ENCODE measurements around the gene INPP4A. TPM values are rescaled to one million over a fixed set of nuclear protein-coding genes. Genes with fewer than 3 reads are reported as not detected.

INPP4A gene
- total RNA-seq, 2 donors from 2014 or later = 12.7 to 18.2 TPM

GRCh38 chr2:98539056-98539735 is 94.5 kb downstream of the INPP4A start:
- H3K9me3 ChIP-seq = no peaks in the 10 kb centered on the region
- H3K4me3 ChIP-seq = no peak overlapping the region
- peaks cover 38% of the 10 kb centered on the region for H3K36me3 ChIP-seq
- no peak for DNase-seq (ENCODE audit: low spot score)
- no peaks in the 10 kb centered on the region for H3K27me3 ChIP-seq
- no peak overlapping the region for H3K27ac ChIP-seq
- no peak for TF ChIP-seq CTCF (IDR thresholded peaks at IDR 0.05)
- no peaks in the 10 kb centered on the region for H3K4me1 ChIP-seq

- no peak for DNase-seq (ENCODE audit: low spot score)
- H3K9me3 ChIP-seq = no peaks in the 10 kb centered on the region
- H3K4me1 ChIP-seq = no peaks in the 10 kb centered on the region
- H3K4me3 ChIP-seq = no peak overlapping the region
- no peak overlapping the region for H3K27ac ChIP-seq
- no peak for TF ChIP-seq CTCF (IDR thresholded peaks at IDR 0.05)
- H3K27me3 ChIP-seq = no peaks in the 10 kb centered on the region
- H3K36me3 ChIP-seq = peaks cover 52% of the 10 kb centered on the region
Observed at GRCh38 chr2:98540536-98540935, 95.9 kb downstream of the INPP4A start.

GRCh38 chr2:98541489-98541888 is 96.8 kb downstream of the INPP4A start:
- no peaks in the 10 kb centered on the region for H3K27me3 ChIP-seq
- no peaks in the 10 kb centered on the region for H3K9me3 ChIP-seq
- no peaks in the 10 kb centered on the region for H3K4me1 ChIP-seq
- TF ChIP-seq CTCF (IDR thresholded peaks at IDR 0.05) = no peak
- DNase-seq (ENCODE audit: low spot score) = no peak
- H3K36me3 ChIP-seq = peaks cover 61% of the 10 kb centered on the region
- H3K27ac ChIP-seq = no peak overlapping the region
- no peak overlapping the region for H3K4me3 ChIP-seq

- no peak overlapping the region for H3K27ac ChIP-seq
- H3K4me1 ChIP-seq = no peaks in the 10 kb centered on the region
- no peaks in the 10 kb centered on the region for H3K9me3 ChIP-seq
- H3K27me3 ChIP-seq = no peaks in the 10 kb centered on the region
- H3K4me3 ChIP-seq = no peak overlapping the region
- no peak for TF ChIP-seq CTCF (IDR thresholded peaks at IDR 0.05)
- DNase-seq (ENCODE audit: low spot score) = no peak
- H3K36me3 ChIP-seq = peaks cover 66% of the 10 kb centered on the region
Observed at GRCh38 chr2:98541906-98542305, 97.2 kb downstream of the INPP4A start.

- no peak overlapping the region for H3K27ac ChIP-seq
- H3K9me3 ChIP-seq = no peaks in the 10 kb centered on the region
- TF ChIP-seq CTCF (IDR thresholded peaks at IDR 0.05) = no peak
- no peak overlapping the region for H3K4me3 ChIP-seq
- no peaks in the 10 kb centered on the region for H3K27me3 ChIP-seq
- no peaks in the 10 kb centered on the region for H3K4me1 ChIP-seq
- peaks cover 59% of the 10 kb centered on the region for H3K36me3 ChIP-seq
- no peak for DNase-seq (ENCODE audit: low spot score)
Observed at GRCh38 chr2:98543214-98543613, 98.6 kb downstream of the INPP4A start.

GRCh38 chr2:98543842-98544241 is 99.2 kb downstream of the INPP4A start:
- Histone ChIP-seq H3K4me1 (no peaks in the 10 kb centered on the region), H3K36me3 (peaks cover 53% of the 10 kb centered on the region), H3K9me3 (no peaks in the 10 kb centered on the region), H3K27me3 (no peaks in the 10 kb centered on the region), H3K27ac (no peak overlapping the region), H3K4me3 (no peak overlapping the region)
- no peak for TF ChIP-seq CTCF (IDR thresholded peaks at IDR 0.05)
- no peak for DNase-seq (ENCODE audit: low spot score)

All from right atrium auricular region (tissue), 2 donors.